PC-9 (cell line): ENCODE results near the gene DTNBP1. TPM values are rescaled to one million over a fixed set of nuclear protein-coding genes. Genes with fewer than 3 reads are reported as not detected.

ENCODE experiments used
- BruUV-seq: library from RNA; stranded (reverse); fragments of 400-500 nt; replicated peaks from 2 replicates; lab custom pipeline; 2021; lab: Mats Ljungman, UMichigan
- CTCF ChIA-PET: fragments of 300-600 bp; sonication (Branson Sonifier 250); formaldehyde crosslinking; loops from one replicate; lab custom pipeline; 2022; ENCODE audit warnings: antibody characterized with exemption; lab: Charles Lee
- POLR2A ChIA-PET: fragments of 300-600 bp; sonication (Branson Sonifier 250); formaldehyde crosslinking; loops from one replicate; lab custom pipeline; 2022; ENCODE audit warnings: antibody characterized with exemption; ENCODE audit not compliant: unreplicated experiment; lab: Charles Lee
- DNase-seq, 2 experiments: peaks; one replicate each; pipeline versions ENCODE4 v3.0.0 to v3.0.0-alpha.2; 2015 to 2022; ENCODE audit warnings: mixed read lengths in 1 of 2
- H2AFZ ChIP-seq: fragments of 200-600 bp; sonication (generic); 2 replicates; pipeline ENCODE4 v1.8.1; 2017; ENCODE audit warnings: antibody characterized with exemption
- H3F3A ChIP-seq: fragments of 200-600 bp; sonication (generic); 2 replicates; pipeline ENCODE4 v1.8.1; 2017; ENCODE audit warnings: antibody characterized with exemption, mild to moderate bottlenecking, low read depth; ENCODE audit not compliant: insufficient read depth
- H3K27ac ChIP-seq: fragments of 200-600 bp; sonication (generic); 2 replicates; pipeline ENCODE4 v1.6.1; 2016; ENCODE audit warnings: mixed run types
- H3K27me3 ChIP-seq: fragments of 200-600 bp; sonication (generic); 2 replicates; pipeline ENCODE4 v1.6.1; 2016; ENCODE audit warnings: low read depth, mixed run types; ENCODE audit not compliant: insufficient read depth
- H3K36me3 ChIP-seq: fragments of 200-600 bp; sonication (generic); 2 replicates; pipeline ENCODE4 v1.6.1; 2016; ENCODE audit warnings: low read depth, mixed run types
- H3K4me1 ChIP-seq: fragments of 200-600 bp; sonication (generic); replicated peaks from 2 replicates; pipeline ENCODE4 v1.6.1; 2016; ENCODE audit warnings: mixed run types; ENCODE audit not compliant: insufficient read depth
- H3K4me2 ChIP-seq: fragments of 200-600 bp; sonication (generic); 2 replicates; pipeline ENCODE4 v1.6.1; 2017; ENCODE audit warnings: mixed run types
- H3K4me3 ChIP-seq: fragments of 200-600 bp; sonication (generic); 2 replicates; pipeline ENCODE4 v1.6.1; 2016; ENCODE audit warnings: mixed run types
- H3K79me2 ChIP-seq: fragments of 200-600 bp; sonication (generic); 2 replicates; pipeline ENCODE4 v1.6.1; 2017; ENCODE audit warnings: low read depth, mixed run types
- H3K9me2 ChIP-seq: fragments of 200-600 bp; sonication (generic); 2 replicates; pipeline ENCODE4 v1.8.1; 2017; ENCODE audit warnings: mild to moderate bottlenecking; ENCODE audit not compliant: insufficient read depth
- H3K9me3 ChIP-seq: fragments of 200-600 bp; sonication (generic); 2 replicates; pipeline ENCODE4 v1.8.1; 2016; ENCODE audit warnings: low read depth; ENCODE audit not compliant: insufficient read depth
- H4K20me1 ChIP-seq: fragments of 200-600 bp; sonication (generic); 2 replicates; pipeline ENCODE4 v1.8.1; 2017; ENCODE audit not compliant: insufficient read depth
- EZH2 ChIP-seq: fragments of 200-600 bp; sonication (generic); IDR thresholded peaks from 2 replicates; pipeline ENCODE4 v1.8.0; 2017; ENCODE audit warnings: antibody characterized with exemption, low read depth
- intact Hi-C: fragments of 100-400 bp; cut with micrococcal nuclease; formaldehyde crosslinking; loops from one replicate; pipeline ENCODE4 v1.10.0; 2022; ENCODE audit not compliant: unreplicated experiment
- total RNA-seq: library from RNA; stranded (reverse); gene quantifications from 2 replicates; pipeline ENCODE4 v1.2.3, GENCODE V29; 2021
- TF ChIP-seq, protein P1 (sequence below): fragments of 200-600 bp; sonication (generic); conservative IDR thresholded peaks from 2 replicates; pipeline ENCODE4 v1.6.1; 2017; ENCODE audit warnings: mixed run types, antibody characterized with exemption, mild to moderate bottlenecking, moderate library complexity

The DTNBP1 gene
- total RNA-seq, 1 experiment from 2014 or later: 9.1 TPM

DNA sequence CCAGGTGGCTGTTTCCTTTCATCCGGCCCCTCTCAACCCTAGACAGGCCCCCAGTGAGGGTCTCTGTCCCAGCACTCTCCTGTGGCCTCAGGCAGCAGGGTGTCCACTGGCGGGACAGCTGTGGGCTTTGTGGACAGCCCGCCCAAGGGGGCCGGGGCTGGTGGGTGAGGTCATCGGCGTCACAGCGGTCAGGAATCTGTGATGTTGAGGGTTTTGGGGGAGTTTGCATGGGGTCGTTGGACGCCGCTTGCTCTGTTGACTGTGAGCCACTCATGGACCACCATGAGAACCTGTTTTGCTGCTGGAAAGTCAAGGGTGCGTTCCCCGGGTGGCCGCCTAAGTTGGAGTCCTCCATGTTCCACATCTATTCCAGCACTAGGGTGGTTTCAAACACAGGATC lies 146.4 kb downstream of the DTNBP1 start:
- no peaks in the 10 kb centered on the region for H3F3A ChIP-seq
- H3K36me3 ChIP-seq: peaks cover 6% of the 10 kb centered on the region; the same call in 1 of the 2 replicates
- DNase-seq: no peak
- H3K9me2 ChIP-seq: no peaks in the 10 kb centered on the region
- no peak overlapping the region for H3K4me3 ChIP-seq
- no peak overlapping the region for H2AFZ ChIP-seq
- no peak overlapping the region for H3K4me2 ChIP-seq
- POLR2A ChIA-PET: no interaction called here
- CTCF ChIA-PET: no interaction called here
- H3K4me1 ChIP-seq: no peaks in the 10 kb centered on the region
- no peaks in the 10 kb centered on the region for H3K27me3 ChIP-seq
- H4K20me1 ChIP-seq: no peaks in the 10 kb centered on the region
- BruUV-seq: no TSS peak
- H3K9me3 ChIP-seq: no peaks in the 10 kb centered on the region
- no peaks in the 10 kb centered on the region for H3K79me2 ChIP-seq
- intact Hi-C loops: no loop called here
- no peak overlapping the region for H3K27ac ChIP-seq
- TF ChIP-seq, protein P1, sequence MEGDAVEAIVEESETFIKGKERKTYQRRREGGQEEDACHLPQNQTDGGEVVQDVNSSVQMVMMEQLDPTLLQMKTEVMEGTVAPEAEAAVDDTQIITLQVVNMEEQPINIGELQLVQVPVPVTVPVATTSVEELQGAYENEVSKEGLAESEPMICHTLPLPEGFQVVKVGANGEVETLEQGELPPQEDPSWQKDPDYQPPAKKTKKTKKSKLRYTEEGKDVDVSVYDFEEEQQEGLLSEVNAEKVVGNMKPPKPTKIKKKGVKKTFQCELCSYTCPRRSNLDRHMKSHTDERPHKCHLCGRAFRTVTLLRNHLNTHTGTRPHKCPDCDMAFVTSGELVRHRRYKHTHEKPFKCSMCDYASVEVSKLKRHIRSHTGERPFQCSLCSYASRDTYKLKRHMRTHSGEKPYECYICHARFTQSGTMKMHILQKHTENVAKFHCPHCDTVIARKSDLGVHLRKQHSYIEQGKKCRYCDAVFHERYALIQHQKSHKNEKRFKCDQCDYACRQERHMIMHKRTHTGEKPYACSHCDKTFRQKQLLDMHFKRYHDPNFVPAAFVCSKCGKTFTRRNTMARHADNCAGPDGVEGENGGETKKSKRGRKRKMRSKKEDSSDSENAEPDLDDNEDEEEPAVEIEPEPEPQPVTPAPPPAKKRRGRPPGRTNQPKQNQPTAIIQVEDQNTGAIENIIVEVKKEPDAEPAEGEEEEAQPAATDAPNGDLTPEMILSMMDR: no peak
- no peak for TF ChIP-seq EZH2

DNA sequence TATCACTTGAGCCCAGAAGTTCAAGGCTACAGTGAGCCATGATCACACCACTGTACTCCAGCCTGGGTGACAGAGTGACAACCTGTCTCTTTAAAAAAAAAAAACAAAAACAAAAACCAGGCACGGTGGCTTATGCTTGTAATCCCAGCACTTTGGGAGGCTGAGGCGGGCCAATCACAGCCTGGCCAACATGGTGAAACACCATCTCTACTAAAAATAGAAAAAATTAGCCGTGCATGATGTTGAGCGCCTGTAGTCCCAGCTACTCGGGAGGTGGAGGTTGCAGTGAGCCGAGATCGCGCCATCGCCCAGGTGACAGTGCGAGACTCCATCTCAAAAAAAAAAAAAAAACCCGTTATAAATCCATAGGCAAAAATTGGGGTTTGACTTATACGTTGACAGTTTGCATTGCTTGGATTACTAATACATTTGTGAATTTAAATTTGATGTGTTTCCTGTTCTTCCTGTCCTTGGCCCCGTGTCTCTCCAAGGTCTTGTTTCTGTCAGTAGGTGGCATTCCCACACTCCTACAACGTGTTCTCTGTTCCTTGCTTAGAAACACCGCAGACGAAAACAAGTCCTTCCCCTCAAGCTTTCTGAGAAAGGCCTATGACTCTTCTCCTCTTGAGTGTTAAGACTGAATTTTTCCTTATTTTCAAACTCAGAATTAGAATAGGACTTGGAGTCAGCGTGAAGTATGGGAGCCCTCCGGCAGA lies 147.0 kb downstream of the DTNBP1 start:
- TF ChIP-seq, protein P1: no peak
- no peak for TF ChIP-seq EZH2
- no peaks in the 10 kb centered on the region for H3K9me2 ChIP-seq
- intact Hi-C loops: no loop called here
- H3K4me3 ChIP-seq: no peak overlapping the region
- H3K4me2 ChIP-seq: no peak overlapping the region
- CTCF ChIA-PET: no interaction called here
- POLR2A ChIA-PET: no interaction called here
- H3F3A ChIP-seq: no peaks in the 10 kb centered on the region
- H4K20me1 ChIP-seq: no peaks in the 10 kb centered on the region; the same call in 1 of the 2 replicates
- peaks cover 3% of the 10 kb centered on the region; the same call in 1 of the 2 replicates for H3K36me3 ChIP-seq
- no peaks in the 10 kb centered on the region for H3K79me2 ChIP-seq
- DNase-seq: no peak
- no peak overlapping the region for H3K27ac ChIP-seq
- H2AFZ ChIP-seq: no peak overlapping the region
- no TSS peak for BruUV-seq
- H3K27me3 ChIP-seq: no peaks in the 10 kb centered on the region
- H3K9me3 ChIP-seq: no peaks in the 10 kb centered on the region
- H3K4me1 ChIP-seq: no peaks in the 10 kb centered on the region

DNA sequence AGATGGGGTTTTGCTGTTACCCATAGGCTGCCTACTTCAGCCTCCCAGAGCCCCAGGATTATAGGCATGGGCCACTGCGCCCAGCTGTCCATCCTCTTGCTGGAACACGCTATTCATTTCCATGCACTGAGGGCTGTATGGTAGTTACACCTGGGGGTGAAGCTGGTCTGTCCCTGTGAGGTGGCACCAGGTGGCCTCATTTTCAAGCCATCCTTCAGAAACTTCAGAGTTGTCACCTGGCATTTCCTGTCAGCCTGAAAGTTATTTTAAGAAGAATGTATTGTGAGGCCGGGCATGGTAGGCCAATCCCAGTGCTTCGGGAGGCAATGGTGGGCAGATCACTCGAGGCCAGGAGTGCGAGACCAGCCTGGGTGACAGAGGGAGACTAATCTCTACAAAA lies 147.6 kb downstream of the DTNBP1 start:
- intact Hi-C loops: no loop called here
- ChIA-PET CTCF (no interaction called here), POLR2A (no interaction called here)
- no peak for TF ChIP-seq EZH2
- TF ChIP-seq, protein P1: no peak
- H3K9me2 ChIP-seq: no peaks in the 10 kb centered on the region
- no peak overlapping the region for H3K4me2 ChIP-seq
- no peaks in the 10 kb centered on the region for H3F3A ChIP-seq
- BruUV-seq: no TSS peak
- H3K4me1 ChIP-seq: no peaks in the 10 kb centered on the region
- H2AFZ ChIP-seq: no peak overlapping the region
- 0 out of 2 replicates have a peak, but pooled peaks cover 3% of the 10 kb centered on the region for H3K36me3 ChIP-seq
- no peaks in the 10 kb centered on the region; the same call in 1 of the 2 replicates for H4K20me1 ChIP-seq
- H3K4me3 ChIP-seq: no peak overlapping the region
- no peaks in the 10 kb centered on the region for H3K9me3 ChIP-seq
- H3K27me3 ChIP-seq: no peaks in the 10 kb centered on the region
- DNase-seq: no peak
- no peak overlapping the region for H3K27ac ChIP-seq
- no peaks in the 10 kb centered on the region for H3K79me2 ChIP-seq
